Panc1 (cell line): Measurements from ENCODE around the gene SUSD4.

ENCODE experiments used
- POLR2AphosphoS5 ChIP-seq: IDR thresholded peaks from 2 replicates; pipeline ENCODE4 v1.6.1; 2012; ENCODE audit warnings: mild to moderate bottlenecking, low read depth, low read length, moderate library complexity
- TF ChIP-seq, protein P1 (sequence below): fragments of 450-650 bp; IDR thresholded peaks from 2 replicates; pipeline ENCODE4 v1.5.1; 2017; ENCODE audit warnings: mild to moderate bottlenecking
- TF ChIP-seq, protein P2 (sequence below), 2 experiments: IDR thresholded peaks; 2 replicates each; pipeline ENCODE4 v1.6.1; 2011 to 2012; ENCODE audit warnings: low read depth in 2 of 2, control low read depth in 1 of 2, low read length in 1 of 2, mild to moderate bottlenecking in 1 of 2, moderate library complexity in 1 of 2; ENCODE audit not compliant: insufficient read depth in 1 of 2

DNA sequence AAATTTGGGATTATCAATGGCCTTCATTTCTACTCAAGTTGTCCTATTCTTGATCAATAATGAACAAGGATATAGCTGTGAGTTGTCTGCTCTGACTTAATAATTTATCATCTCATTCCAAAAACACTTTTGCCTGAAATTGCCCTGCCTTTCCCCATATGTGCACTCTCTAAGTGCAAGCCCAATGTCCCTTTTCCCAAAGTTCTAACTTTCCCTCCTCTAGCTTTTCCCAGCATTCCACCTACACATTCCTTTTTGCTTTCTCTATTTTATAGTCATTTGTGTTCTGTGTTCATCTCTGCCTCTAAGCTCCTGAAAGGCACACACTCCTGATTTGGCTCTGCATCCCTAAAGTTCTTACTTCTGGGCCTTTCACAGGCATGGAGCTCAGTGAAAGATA, 34.7 kb downstream of the SUSD4 start:
- TF ChIP-seq POLR2AphosphoS5 = no peak
- TF ChIP-seq, protein P1, sequence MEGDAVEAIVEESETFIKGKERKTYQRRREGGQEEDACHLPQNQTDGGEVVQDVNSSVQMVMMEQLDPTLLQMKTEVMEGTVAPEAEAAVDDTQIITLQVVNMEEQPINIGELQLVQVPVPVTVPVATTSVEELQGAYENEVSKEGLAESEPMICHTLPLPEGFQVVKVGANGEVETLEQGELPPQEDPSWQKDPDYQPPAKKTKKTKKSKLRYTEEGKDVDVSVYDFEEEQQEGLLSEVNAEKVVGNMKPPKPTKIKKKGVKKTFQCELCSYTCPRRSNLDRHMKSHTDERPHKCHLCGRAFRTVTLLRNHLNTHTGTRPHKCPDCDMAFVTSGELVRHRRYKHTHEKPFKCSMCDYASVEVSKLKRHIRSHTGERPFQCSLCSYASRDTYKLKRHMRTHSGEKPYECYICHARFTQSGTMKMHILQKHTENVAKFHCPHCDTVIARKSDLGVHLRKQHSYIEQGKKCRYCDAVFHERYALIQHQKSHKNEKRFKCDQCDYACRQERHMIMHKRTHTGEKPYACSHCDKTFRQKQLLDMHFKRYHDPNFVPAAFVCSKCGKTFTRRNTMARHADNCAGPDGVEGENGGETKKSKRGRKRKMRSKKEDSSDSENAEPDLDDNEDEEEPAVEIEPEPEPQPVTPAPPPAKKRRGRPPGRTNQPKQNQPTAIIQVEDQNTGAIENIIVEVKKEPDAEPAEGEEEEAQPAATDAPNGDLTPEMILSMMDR = no peak
- TF ChIP-seq, protein P2, sequence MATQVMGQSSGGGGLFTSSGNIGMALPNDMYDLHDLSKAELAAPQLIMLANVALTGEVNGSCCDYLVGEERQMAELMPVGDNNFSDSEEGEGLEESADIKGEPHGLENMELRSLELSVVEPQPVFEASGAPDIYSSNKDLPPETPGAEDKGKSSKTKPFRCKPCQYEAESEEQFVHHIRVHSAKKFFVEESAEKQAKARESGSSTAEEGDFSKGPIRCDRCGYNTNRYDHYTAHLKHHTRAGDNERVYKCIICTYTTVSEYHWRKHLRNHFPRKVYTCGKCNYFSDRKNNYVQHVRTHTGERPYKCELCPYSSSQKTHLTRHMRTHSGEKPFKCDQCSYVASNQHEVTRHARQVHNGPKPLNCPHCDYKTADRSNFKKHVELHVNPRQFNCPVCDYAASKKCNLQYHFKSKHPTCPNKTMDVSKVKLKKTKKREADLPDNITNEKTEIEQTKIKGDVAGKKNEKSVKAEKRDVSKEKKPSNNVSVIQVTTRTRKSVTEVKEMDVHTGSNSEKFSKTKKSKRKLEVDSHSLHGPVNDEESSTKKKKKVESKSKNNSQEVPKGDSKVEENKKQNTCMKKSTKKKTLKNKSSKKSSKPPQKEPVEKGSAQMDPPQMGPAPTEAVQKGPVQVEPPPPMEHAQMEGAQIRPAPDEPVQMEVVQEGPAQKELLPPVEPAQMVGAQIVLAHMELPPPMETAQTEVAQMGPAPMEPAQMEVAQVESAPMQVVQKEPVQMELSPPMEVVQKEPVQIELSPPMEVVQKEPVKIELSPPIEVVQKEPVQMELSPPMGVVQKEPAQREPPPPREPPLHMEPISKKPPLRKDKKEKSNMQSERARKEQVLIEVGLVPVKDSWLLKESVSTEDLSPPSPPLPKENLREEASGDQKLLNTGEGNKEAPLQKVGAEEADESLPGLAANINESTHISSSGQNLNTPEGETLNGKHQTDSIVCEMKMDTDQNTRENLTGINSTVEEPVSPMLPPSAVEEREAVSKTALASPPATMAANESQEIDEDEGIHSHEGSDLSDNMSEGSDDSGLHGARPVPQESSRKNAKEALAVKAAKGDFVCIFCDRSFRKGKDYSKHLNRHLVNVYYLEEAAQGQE (IDR thresholded peaks at IDR 0.05; ENCODE audit: insufficient read depth in 1 of 2, low read depth in 2 of 2, low read length in 1 of 2) = no peak
